LNCaP clone FGC (cell line): ENCODE data around the gene SS18L1.

ENCODE experiments used
- DNase-seq: peaks from one replicate; pipeline ENCODE4 v3.0.0-alpha.2; 2011; ENCODE audit warnings: low read depth
- H3K4me3 ChIP-seq: 2 replicates; pipeline ENCODE4 v1.5.1; 2011; ENCODE audit warnings: mild to moderate bottlenecking, low read depth, low read length, control low read depth
- TF ChIP-seq, protein P1 (sequence below): IDR thresholded peaks from 2 replicates; pipeline ENCODE4 v1.5.1; 2012; ENCODE audit warnings: mild to moderate bottlenecking; ENCODE audit not compliant: control insufficient read depth, insufficient read depth; ENCODE audit errors: extremely low read depth

SS18L1 gene

DNA sequence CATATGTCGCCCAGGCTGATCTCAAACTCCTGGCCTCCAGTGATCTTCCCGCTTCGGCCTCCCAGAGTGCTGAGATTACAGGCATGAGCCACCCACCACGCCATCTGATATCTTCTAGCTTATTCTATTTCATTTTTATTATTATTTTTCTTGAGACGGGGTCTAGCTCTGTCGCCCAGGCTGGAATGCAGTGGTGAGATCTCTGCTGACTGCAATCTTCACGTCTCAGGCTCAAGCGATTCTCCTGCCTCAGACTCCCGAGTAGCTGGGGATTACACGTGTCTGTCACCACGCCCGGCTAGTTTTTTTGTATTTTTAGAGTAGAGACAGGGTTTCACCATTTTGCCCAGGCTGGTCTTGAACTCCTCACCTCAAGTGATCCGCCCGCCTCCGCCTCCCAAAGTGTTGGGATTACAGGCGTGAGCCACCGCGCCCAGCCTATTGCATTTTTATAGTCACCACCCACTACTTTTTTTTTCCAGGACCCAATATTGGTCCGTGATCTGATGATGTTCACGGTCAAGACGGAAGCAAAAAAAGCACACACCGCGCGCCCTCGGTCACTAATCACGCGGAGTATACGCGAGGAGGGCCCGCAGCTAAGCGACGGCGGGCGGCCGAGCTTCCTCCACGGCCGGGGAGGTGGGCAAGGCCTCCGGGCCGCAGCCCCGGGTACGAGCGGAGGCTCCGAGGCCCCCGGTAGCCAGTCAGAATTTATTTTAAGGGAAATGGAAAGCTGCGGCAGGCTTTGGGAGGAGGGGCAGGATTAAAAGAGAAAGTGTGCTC is 22.4 kb upstream of the SS18L1 start:
- peak overlapping the region; percentile 56 for H3K4me3 ChIP-seq
- TF ChIP-seq, protein P1, sequence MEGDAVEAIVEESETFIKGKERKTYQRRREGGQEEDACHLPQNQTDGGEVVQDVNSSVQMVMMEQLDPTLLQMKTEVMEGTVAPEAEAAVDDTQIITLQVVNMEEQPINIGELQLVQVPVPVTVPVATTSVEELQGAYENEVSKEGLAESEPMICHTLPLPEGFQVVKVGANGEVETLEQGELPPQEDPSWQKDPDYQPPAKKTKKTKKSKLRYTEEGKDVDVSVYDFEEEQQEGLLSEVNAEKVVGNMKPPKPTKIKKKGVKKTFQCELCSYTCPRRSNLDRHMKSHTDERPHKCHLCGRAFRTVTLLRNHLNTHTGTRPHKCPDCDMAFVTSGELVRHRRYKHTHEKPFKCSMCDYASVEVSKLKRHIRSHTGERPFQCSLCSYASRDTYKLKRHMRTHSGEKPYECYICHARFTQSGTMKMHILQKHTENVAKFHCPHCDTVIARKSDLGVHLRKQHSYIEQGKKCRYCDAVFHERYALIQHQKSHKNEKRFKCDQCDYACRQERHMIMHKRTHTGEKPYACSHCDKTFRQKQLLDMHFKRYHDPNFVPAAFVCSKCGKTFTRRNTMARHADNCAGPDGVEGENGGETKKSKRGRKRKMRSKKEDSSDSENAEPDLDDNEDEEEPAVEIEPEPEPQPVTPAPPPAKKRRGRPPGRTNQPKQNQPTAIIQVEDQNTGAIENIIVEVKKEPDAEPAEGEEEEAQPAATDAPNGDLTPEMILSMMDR, result no peak
- no peak for DNase-seq

- TF ChIP-seq, protein P1, result no peak
- peak; percentile 81 for DNase-seq
- H3K4me3 ChIP-seq, result peak within 1 kb of the TSS; percentile 65
Observed at GRCh38 chr20:62121776-62122653, 21.6 kb upstream of the SS18L1 start, which contains the start of gene LSM14B. Gene LSM14B, plus strand, starts transcription at chr20:62122475. Its CDS starts 192 bp downstream, at chr20:62122667.

DNA sequence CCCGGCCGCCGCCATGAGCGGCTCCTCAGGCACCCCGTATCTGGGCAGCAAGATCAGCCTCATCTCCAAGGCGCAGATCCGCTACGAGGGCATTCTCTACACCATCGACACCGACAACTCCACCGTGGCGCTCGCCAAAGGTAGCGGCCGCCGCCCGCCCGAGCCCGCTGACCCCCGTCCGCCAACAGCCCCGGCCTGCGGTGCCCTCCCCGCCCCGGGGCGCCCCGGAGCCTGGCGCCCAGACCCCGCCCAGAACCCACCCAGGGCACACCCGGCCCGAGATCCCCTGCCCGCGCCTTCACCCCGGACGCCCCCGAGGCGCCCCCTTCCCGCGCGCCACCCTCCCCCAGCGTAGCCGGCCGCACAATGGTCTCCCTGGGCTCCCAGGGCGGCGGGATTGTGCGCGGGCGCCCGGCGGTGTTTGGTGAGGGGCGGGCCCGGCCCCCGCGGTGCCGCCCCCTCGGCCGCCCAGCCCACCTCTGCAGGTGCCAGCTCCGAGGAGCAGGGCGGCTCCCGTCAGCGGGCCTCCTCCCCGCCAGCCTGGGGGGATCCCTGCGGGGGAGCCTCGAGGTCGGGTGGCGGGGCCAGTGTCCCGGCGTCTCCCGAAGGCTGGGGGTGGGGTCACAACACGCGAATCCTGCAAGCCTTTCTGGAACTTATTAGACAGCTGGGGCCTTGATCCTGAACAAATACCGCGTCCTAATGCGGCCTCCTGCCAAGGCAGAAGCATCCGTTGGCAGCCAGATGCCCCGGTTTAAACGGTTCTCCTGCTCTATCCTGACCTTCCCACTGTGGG is 20.7 kb upstream of the SS18L1 start:
- DNase-seq, result no peak
- H3K4me3 ChIP-seq, result peak overlapping the region; percentile 65
- TF ChIP-seq, protein P1, result no peak

DNA sequence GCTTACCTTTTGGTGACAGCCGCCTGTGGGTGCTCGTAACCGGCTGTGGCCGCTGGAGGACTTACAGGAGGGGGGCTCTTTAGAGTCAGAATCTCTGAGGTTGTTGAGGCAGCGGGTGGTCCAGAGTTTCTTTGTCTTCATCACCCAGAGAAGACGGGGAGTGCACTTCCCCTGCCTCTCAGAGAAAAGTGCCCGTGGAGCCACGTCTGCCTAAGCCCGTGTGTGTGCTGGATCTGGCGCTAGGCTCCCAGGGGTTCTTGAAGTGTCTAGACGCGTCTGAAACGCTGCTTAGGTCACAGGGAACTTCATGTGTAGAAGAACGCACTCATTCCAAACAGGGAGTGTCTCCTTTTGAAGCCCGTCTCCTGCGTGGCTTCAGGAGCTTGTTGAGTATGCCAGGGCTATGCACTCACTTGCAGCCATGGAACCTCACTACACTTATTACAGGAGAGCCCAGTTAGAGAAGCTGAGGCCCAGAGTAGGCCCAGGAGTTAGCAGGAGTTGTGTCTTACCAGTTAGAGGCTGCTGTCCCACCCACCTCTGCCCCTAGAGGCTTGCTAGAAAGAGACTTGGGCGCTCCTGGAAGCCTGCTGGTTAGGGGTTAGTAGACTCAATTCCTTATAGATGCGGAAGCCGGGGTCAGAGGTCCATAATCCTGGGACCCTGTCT is 20.0 kb upstream of the SS18L1 start:
- TF ChIP-seq, protein P1, result no peak
- no peak for DNase-seq
- H3K4me3 ChIP-seq, result peak overlapping the region; percentile 65

DNA sequence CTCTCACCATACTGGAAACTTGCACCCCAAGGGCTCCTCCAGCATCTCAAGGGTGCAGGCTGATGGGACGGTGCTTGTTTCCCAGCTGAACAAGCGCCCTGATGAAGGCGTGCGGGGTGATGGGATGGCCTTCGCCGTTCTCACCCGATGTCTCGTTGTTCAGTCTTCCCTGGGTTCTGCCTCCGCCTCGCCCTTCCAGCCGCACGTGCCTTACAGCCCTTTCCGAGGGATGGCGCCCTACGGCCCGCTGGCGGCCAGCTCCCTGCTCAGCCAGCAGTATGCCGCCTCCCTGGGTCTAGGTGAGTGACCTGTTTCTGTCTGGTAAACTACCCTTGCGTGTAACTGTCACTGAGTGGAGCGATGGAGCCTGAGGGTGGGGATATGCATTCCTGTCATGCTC is 17.4 kb upstream of the SS18L1 start:
- TF ChIP-seq, protein P1, result no peak

DNA sequence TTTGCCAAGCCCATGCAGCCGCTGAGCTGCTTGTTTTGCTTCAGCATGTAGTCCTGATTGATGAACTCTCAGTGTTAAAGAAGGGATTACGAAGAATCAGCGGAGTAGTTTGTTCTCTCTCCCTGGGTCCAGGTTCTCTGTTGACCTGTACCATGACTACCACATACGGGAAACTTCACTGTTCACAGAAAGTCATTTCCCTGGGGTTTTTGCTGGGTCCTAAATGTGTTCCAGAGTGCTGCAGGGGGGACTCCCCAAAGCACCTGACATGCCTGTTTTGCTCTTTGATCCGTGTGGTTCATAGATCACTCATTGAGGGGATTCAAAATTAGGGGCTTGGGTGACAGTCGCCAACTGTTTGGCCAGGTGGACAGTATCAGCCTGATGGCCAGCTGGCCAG is 15.8 kb upstream of the SS18L1 start:
- TF ChIP-seq, protein P1, result no peak
- no peak overlapping the region for H3K4me3 ChIP-seq
- no peak for DNase-seq

More for the DNA sequence above, 17.4 kb upstream of the SS18L1 start:
- no peak for DNase-seq
- no peak overlapping the region for H3K4me3 ChIP-seq
